MG63 (cell line): ENCODE results near the gene DHRS2. TPM values are rescaled to one million over a fixed set of nuclear protein-coding genes. Genes with fewer than 3 reads are reported as not detected.

Experiments used
- DNase-seq: peaks from one replicate; pipeline ENCODE4 v3.0.0-alpha.2; 2020
- H3K27me3 ChIP-seq: fragments of 250-450 bp; sonication (Bioruptor Pico); 2 replicates; pipeline ENCODE4 v1.5.1; 2020; ENCODE audit warnings: mild to moderate bottlenecking, moderate library complexity
- H3K36me3 ChIP-seq: fragments of 250-450 bp; sonication (Bioruptor Pico); 2 replicates; pipeline ENCODE4 v1.5.1; 2020; ENCODE audit warnings: mild to moderate bottlenecking, moderate library complexity
- H3K4me3 ChIP-seq: fragments of 250-450 bp; sonication (Bioruptor Pico); 2 replicates; pipeline ENCODE4 v1.5.1; 2020; ENCODE audit warnings: mild to moderate bottlenecking, moderate library complexity
- H3K9me3 ChIP-seq: fragments of 250-450 bp; sonication (Bioruptor Pico); 2 replicates; pipeline ENCODE4 v1.5.1; 2020; ENCODE audit warnings: mild to moderate bottlenecking, moderate library complexity
- total RNA-seq: library from RNA; depleted of rRNA; stranded (reverse); fragments of >200 nt; shearing (Covaris generic); gene quantifications from 2 replicates; pipeline ENCODE4 v1.2.3, GENCODE V29; 2014; ENCODE audit warnings: low replicate concordance

DHRS2 gene
- total RNA-seq, 1 experiment from 2014 or later = 1.6 TPM

DNA sequence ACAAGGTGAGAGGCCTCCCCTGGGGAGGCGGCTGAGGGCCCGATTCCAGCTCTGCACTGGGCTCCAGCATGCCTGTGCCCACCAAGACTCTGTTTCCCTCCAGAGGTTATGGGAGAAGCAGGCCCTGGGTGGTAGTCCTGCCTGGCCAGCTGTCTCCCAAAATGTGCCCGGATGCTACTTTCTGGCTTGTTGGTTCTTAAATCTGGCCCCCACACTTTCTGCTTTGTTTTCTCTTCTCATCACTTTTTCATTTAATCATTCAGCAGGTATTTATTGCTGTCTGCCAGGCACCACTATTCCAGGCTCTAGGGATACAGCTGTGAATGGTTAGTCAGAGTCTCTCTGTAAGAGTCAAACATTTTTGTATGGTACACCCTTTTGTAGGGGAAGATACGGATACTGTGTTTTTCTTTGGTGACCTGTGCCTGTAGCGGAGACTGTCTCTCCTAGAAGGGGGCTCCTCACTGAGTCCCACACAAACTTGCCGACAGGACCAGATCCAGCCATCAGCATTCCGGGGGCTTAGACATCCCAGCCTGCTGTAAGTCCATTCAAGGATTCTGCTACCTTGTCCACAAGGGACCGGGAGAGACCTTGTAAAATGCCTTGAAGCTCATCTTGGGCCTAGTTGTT lies 3.8 kb downstream of the DHRS2 start:
- Histone ChIP-seq H3K9me3 (no peaks in the 10 kb centered on the region), H3K27me3 (no peaks in the 10 kb centered on the region), H3K36me3 (no peaks in the 10 kb centered on the region), H3K4me3 (no peak overlapping the region)
- DNase-seq = no peak

DNA sequence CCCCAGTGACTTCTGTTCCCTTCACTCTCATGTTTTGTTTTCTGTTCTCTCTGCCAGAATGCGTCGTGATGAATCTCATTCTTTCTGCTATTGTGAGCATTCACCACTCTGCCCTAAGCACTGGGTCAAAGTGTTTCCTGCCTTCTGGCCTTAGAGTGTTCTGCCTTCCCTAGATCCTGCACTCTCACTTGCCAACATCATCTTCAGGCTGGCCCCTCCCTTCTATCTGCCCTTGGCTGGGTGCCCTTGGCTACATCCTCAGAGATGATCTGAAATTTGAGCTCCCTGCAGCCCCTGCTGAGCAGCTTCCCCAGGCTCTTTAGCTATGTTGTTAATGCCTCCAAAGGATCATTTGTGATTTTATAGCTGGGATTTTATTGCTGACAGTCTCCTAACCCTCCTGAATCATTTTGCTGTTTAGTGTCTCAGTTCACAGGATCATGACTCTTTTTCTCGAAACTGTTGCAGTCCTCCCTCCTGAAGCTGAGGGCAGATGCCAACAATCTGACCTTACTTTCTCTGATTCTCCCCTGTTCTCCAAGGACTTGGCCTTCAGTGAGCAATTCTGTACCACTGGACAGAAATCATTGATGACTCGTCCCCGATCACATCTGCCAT lies 4.5 kb downstream of the DHRS2 start:
- H3K4me3 ChIP-seq = no peak overlapping the region
- peak; percentile 83 for DNase-seq

DNA sequence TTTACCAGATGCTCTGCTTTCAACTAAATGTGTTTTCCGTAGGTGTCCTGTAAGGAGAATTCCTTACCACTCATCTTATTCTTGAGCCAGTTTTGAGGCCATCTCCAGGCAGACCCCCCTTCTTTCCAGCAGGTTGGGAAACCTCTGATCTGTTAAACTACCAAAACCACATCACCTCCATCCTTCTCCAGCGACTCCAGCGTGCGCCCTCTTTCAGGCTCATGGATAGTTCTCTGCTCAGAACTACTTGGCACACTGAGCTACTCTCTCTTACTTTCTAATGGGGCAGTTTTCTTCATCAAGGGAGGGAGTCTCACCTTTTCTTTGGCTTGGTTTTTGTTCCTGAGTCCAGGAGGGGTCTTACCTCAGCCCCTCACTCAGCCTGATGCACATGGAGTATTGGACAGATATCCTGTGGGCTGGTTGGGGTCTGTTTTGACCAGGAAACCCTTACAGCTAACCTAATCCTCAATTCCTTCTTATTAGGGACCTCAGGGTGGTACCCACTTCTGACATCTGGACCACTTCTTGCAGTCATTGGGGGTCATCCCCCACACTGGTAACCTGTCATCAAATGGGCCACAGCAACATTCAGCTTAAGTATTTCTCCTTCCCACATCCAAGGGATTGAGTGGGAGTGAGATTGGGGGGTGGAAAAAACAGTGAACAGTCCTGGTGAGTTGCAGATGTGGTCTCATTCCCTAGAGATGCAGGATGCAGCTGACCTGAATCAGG lies 5.2 kb downstream of the DHRS2 start:
- no peaks in the 10 kb centered on the region for H3K9me3 ChIP-seq
- no peaks in the 10 kb centered on the region for H3K36me3 ChIP-seq
- DNase-seq = no peak
- no peaks in the 10 kb centered on the region for H3K27me3 ChIP-seq
- H3K4me3 ChIP-seq = no peak overlapping the region

More for the DNA sequence above, 4.5 kb downstream of the DHRS2 start:
- no peaks in the 10 kb centered on the region for H3K9me3 ChIP-seq
- no peaks in the 10 kb centered on the region for H3K27me3 ChIP-seq
- no peaks in the 10 kb centered on the region for H3K36me3 ChIP-seq

DNA sequence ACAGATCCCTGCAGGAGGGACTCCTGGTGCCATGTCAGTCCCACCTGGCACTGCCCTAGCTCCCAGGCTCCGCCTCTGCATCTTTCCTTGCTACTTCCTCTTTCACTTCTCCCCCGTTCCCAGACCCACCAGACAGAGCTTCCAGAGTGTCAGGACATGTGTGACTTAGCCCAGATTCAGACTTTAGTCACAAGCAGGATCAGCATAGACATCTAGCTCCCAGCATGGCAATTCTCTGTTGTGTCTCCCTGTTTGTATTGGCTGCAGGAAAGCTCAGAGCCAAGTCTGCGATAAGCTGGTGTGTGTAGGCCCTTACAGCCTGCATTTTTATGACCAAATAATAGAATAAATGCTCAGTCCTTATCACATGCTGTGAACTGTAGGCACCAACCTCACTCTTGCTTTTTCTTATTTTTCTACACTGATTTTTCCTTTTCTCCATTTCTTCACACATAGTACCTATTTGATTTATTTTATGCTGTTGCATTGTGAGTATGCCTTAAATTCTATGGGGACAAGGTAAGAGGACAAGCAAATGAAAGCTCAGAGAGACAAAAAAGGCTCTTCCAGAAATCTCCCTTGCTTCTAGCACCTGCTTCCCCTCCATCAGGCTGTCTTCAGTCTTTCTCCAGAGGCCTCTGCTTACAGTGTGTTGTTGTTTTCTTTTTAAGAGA lies 5.9 kb downstream of the DHRS2 start:
- DNase-seq = no peak
- Histone ChIP-seq H3K36me3 (no peaks in the 10 kb centered on the region), H3K27me3 (no peaks in the 10 kb centered on the region), H3K4me3 (no peak overlapping the region), H3K9me3 (no peaks in the 10 kb centered on the region)

DNA sequence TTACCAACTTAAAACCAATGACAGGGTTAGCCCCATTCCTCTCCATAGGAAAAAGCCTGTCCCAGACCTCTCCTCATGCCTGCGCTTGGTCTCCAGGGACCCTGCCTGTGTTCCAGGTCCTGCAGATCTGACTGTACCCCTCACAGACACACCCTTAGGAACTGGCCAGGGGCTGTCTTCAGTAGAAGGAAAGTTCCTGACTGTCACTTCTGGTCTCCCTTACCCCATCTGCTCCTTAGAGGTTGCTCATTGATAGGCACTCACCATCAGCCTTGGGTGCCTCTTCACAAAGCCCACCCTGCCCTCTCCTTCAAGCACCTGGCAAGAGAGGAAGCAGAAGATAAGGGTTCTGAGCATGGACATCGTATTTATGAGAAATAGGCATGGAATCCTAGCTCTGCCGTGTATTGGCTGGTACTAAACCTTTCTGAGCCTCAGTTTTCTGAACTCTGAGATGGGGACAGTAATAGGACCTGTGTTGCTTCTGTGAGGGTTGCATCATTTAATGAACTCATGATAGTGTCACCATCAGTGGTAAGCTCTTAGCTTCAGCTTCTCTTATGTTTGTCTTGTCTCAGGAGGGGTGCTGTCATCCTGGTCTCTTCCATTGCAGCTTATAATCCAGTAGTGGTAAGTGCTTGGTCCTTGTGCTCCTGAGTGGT lies 7.5 kb downstream of the DHRS2 start:
- H3K36me3 ChIP-seq = no peaks in the 10 kb centered on the region
- DNase-seq = no peak
- H3K27me3 ChIP-seq = no peaks in the 10 kb centered on the region
- H3K4me3 ChIP-seq = no peak overlapping the region
- H3K9me3 ChIP-seq = no peaks in the 10 kb centered on the region

DNA sequence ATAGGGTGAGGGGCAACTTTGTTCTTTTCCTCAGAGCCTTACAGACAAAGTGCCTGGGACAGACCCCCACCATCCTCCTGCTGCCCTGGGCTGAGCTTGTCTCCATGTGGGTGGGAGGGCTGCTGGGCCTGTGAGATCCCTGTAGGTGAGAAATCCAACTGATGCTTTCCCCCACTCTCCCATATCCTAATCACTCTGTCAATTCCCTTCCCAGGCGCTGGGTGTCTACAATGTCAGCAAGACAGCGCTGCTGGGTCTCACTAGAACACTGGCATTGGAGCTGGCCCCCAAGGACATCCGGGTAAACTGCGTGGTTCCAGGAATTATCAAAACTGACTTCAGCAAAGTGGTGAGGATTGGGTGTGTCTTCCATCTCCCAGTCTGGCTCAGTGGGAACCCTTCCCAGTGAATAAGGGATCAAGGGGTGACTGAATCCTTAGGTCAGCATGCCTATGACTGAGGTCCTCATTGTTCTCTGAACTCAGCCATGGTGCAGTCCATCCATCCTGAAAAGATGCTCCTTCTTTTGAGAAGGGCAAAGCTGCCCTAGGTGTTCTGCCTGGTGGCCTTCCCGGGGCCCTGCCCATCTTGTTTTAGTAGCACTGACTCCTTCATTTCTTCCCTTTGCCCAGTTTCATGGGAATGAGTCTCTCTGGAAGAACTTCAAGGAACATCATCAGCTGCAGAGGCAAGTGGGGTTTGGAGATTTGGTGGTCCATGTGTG lies 8.2 kb downstream of the DHRS2 start:
- Histone ChIP-seq H3K36me3 (no peaks in the 10 kb centered on the region), H3K9me3 (no peaks in the 10 kb centered on the region), H3K4me3 (no peak overlapping the region), H3K27me3 (no peaks in the 10 kb centered on the region)
- DNase-seq = no peak

DNA sequence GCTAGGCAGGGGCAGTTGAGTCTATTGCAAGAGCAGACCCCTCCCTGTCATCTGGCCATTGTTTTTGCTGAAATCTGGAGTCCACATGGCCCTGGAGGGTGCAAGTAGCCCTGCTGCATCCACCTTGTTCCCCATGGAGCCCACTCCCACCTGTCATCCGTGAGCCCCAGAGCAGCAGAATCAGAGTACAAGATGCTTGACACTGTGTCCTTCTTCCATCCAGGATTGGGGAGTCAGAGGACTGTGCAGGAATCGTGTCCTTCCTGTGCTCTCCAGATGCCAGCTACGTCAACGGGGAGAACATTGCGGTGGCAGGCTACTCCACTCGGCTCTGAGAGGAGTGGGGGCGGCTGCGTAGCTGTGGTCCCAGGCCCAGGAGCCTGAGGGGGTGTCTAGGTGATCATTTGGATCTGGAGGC lies 8.8 kb downstream of the DHRS2 start:
- no peak for DNase-seq
- no peaks in the 10 kb centered on the region for H3K9me3 ChIP-seq
- no peaks in the 10 kb centered on the region for H3K36me3 ChIP-seq
- no peak overlapping the region for H3K4me3 ChIP-seq
- H3K27me3 ChIP-seq = no peaks in the 10 kb centered on the region

DNA sequence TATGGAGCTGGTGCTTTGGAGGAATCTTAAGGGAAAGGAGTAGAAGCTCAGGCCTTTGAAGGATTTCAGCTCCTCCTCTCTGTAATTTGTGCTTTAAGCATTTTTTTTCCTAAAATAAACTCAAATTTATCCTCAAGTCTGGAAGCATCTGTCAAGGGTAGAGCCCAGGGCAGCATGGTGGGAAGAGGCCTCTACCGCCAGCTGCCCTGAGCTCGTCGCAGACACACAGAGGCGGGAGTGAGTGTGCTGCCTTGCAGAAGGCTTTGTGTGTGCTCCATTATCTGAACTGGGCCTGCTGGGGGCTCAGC lies 9.3 kb downstream of the DHRS2 start:
- no peaks in the 10 kb centered on the region for H3K36me3 ChIP-seq
- H3K4me3 ChIP-seq = no peak overlapping the region
- H3K9me3 ChIP-seq = no peaks in the 10 kb centered on the region
- no peaks in the 10 kb centered on the region for H3K27me3 ChIP-seq
- no peak for DNase-seq

DNA sequence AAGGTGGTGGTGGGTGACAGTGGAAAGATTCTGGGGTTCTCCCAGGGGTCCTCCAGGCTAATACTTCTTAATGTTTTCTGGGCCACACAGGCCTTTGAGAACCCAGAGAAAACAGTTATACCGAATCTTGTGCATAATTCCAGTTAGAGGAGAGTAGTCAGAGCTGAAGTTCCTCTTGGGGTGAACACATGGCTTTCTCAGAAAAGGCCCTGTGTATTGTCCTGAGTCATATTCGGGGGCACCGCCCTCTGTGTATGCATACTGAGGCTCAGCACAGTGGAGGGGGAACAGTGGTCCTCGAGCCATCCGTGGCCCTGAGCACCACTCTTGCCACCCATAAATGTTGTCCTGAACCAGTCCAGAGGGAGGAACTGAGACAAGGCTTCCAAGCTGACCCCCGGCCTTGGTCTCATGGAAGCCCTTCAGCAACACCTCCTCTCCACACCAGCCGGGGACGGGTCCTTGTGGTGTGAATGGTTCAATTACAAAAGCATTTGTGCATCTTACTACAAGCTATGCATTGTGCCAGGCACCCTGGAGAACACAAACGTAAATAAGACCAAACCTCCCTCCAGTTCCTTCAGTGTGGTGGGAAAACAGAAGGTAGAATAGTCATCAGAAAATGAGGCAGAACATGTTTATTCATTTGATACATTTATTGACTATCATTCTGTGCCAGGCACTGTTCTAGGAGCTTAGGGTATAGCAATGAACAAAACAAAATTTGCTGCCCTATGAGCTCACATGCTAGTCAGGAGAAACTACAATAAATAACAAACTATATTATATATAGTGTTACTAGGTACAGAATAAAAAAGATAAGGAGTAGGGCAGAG lies 9.9 kb downstream of the DHRS2 start:
- H3K4me3 ChIP-seq = no peak overlapping the region
- H3K27me3 ChIP-seq = no peaks in the 10 kb centered on the region
- H3K36me3 ChIP-seq = no peaks in the 10 kb centered on the region
- DNase-seq = no peak
- no peaks in the 10 kb centered on the region for H3K9me3 ChIP-seq

DNA sequence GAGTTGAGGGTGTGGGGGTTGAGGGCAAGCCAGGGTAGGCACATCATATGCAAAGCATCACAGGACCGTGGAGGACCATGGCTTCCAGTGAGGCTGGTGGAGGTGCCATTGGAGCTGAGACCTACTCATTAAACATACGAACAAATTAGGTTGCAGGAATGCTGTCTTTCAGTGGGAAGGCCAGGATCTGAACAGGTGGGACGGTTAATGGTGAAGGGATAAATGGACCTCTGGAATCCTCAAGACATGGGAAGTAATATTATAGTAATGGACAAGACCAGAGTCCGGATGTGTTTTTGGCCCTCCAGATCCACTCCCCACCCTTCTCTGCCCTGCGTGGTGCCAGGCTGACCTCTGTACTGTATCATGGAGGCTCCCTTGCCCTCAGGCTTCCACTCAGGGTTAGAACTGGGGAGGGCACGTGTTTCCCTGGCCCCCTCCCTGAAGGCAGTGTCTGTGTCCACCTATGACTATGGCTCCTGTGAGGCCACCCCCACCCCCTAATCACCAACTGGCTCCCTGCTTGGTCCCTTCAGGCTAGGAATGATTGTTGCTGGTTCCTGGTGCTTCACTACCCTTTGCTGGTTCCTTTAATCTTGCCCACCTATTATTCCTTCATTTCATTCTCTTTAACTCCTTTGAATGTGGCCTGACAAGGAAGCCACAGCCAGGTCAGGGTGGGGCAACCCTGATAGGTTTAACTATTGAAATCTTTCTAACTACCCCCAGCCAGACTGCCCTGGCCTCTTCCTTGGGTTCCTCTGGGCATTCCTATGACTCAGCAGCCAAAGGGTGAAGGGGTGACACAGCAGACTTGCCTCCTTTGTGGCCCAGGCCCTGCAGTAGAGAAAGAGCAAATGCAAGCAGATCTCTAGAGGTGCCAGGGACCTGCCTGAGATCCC lies 10.7 kb downstream of the DHRS2 start:
- DNase-seq = peak; percentile 26

DNA sequence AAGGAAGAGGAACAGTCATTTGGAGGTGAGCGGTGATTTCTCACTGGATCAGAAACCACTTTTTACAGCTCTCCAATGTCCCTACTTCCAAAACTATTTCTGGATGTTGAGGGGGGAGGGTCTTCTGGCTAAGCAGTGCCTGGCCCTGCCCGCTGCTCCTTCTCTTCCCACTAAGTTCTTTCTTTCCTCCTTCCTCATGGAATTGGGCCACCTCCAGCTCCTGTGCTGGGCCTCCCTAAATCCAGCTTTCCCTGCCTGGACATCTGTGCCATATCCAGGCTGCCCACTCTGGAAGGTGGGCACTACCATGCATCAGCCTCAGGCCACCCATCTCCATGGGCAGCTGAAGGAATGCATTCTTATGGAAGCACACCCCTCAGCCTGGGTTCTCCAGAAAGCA lies 11.5 kb downstream of the DHRS2 start:
- no peaks in the 10 kb centered on the region for H3K9me3 ChIP-seq
- H3K4me3 ChIP-seq = no peak overlapping the region
- no peaks in the 10 kb centered on the region for H3K27me3 ChIP-seq
- no peak for DNase-seq
- no peaks in the 10 kb centered on the region for H3K36me3 ChIP-seq

More for the DNA sequence above, 10.7 kb downstream of the DHRS2 start:
- Histone ChIP-seq H3K4me3 (no peak overlapping the region), H3K36me3 (no peaks in the 10 kb centered on the region), H3K27me3 (no peaks in the 10 kb centered on the region), H3K9me3 (no peaks in the 10 kb centered on the region)

DNA sequence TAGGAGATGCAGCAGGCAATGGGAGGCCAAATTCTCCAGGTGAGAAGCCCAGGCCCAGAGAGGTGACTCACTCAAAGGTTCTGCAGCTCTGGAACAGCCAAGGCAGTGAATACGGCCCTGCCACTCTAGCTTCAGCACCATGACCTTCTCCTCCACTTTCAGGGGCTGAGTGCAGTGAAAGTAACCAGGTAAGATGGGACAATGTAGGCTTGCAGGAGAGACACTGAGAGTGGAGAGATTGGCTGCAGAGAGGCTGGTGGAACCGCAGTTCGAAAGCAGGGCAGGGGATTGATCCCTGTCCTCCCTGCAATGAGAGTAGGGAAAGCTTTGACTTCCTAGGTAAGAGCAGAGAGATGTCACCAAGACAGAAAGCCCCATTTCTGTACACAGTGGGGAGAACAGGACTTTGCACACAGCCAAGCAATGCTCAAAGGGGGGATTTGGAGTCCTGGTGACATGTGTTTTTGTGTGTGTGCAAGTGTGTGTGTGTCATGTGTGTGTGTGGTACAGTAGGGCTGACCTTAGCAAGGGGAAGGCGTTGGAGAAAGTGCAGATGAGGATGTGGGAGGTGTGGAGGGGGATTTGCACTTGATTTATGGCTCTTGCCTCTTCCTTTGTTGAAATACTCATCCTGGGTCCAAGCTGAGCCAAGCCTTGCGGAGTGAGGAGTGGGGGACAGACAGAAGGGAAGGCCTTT lies 12.7 kb downstream of the DHRS2 start:
- no peak for DNase-seq
- Histone ChIP-seq H3K36me3 (no peaks in the 10 kb centered on the region), H3K27me3 (no peaks in the 10 kb centered on the region), H3K9me3 (no peaks in the 10 kb centered on the region), H3K4me3 (no peak overlapping the region)

DNA sequence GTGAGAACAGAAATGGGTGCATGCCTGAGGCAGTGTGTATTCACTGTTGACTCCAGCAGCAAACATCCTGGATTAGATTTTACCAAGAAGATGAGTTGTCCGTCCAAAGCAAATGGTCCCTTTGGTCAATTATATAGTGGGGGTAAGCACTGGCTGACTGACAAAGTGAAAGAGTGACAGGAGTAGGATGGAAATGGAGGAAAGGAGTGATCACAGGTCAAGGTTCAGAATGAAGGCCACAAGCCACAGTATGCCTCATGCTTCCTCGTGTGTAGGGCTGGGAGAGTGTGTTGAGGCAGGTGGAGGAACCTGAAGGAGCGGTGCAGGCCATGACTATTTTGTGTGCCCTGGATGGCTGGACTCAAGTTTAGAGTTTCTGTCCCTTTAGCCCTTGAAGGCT lies 14.3 kb downstream of the DHRS2 start:
- Histone ChIP-seq H3K36me3 (no peaks in the 10 kb centered on the region), H3K9me3 (no peaks in the 10 kb centered on the region), H3K4me3 (no peak overlapping the region), H3K27me3 (no peaks in the 10 kb centered on the region)
- no peak for DNase-seq

DNA sequence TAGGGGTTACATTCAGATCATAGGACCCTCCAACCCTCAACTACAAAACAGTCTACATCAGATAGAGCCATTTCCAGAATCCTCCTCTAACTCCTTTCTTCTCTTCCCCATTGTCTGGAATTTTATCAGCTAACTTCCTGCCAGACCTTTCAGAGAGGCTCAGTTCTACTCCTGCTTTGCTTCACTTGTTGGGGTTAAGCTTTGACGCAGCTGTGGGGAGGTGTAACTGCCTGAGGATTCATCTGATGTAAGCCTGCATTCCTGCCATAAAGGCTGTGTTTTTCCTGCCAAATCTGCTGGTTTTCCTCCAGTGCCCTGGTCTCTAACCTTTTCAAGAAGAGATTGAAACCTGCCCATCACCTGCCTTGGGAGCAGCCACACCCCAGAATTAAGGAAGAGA lies 16.9 kb downstream of the DHRS2 start:
- Histone ChIP-seq H3K27me3 (no peaks in the 10 kb centered on the region), H3K4me3 (no peak overlapping the region), H3K36me3 (no peaks in the 10 kb centered on the region), H3K9me3 (no peaks in the 10 kb centered on the region)
- no peak for DNase-seq
